CD14-positive monocyte (primary cell): ENCODE results near the gene SLC39A9. TPM values are rescaled to one million over a fixed set of nuclear protein-coding genes. Genes with fewer than 3 reads are reported as not detected.

Source experiments
- DNase-seq, 3 donors: peaks; one replicate each; pipeline ENCODE4 v3.0.0-alpha.2; 2011 to 2022
- H2AFZ ChIP-seq: 2 replicates; pipeline ENCODE4 v1.6.0; 2012; ENCODE audit warnings: mild to moderate bottlenecking, low read depth, low read length, inconsistent platforms; ENCODE audit not compliant: insufficient read depth, poor library complexity, severe bottlenecking
- H3K27ac ChIP-seq, 2 donors: 1 replicate in 1 of 2; 2 replicates in 1 of 2; pipeline ENCODE4 v1.5.1; 2012 to 2013; ENCODE audit warnings: low read length in 2 of 2, control low read depth in 1 of 2, inconsistent platforms in 1 of 2, low read depth in 1 of 2, mild to moderate bottlenecking in 1 of 2
- H3K27me3 ChIP-seq, 2 donors: one replicate each; pipeline versions ENCODE4 v1.6.0 to v1.6.1; 2011 to 2013; ENCODE audit warnings: low read length in 2 of 2; ENCODE audit not compliant: control insufficient read depth in 2 of 2, insufficient read depth in 2 of 2
- H3K36me3 ChIP-seq, 2 donors: replicated peaks in 1 of 2; 1 replicate in 1 of 2; 2 replicates in 1 of 2; pipeline versions ENCODE4 v1.5.1 to v1.6.1; 2012 to 2013; ENCODE audit warnings: low read length in 2 of 2, control low read depth in 1 of 2, inconsistent platforms in 1 of 2, mild to moderate bottlenecking in 1 of 2; ENCODE audit not compliant: insufficient read depth in 2 of 2, control insufficient read depth in 1 of 2
- H3K4me1 ChIP-seq, 2 donors: 1 replicate in 1 of 2; 2 replicates in 1 of 2; pipeline versions ENCODE4 v1.5.1 to v1.6.1; 2012 to 2013; ENCODE audit warnings: low read length in 2 of 2, control low read depth in 1 of 2, inconsistent platforms in 1 of 2, mild to moderate bottlenecking in 1 of 2, moderate library complexity in 1 of 2; ENCODE audit not compliant: insufficient read depth in 2 of 2, control insufficient read depth in 1 of 2
- H3K4me2 ChIP-seq: replicated peaks from 2 replicates; pipeline ENCODE3; 2012; ENCODE audit warnings: low read length, moderate library complexity, mild to moderate bottlenecking; ENCODE audit not compliant: poor library complexity, severe bottlenecking; ENCODE audit errors: extremely low read depth
- H3K4me3 ChIP-seq, 3 experiments: fragments of 200-600 bp in 1 of 3; sonication (generic) in 1 of 3; replicated peaks in 1 of 3; 1 replicate in 2 of 3; 2 replicates in 1 of 3; pipeline ENCODE4 v1.5.1; 2011 to 2013; ENCODE audit warnings: low read length in 3 of 3, mild to moderate bottlenecking in 3 of 3, control low read depth in 2 of 3, low read depth in 2 of 3, inconsistent platforms in 1 of 3, moderate library complexity in 1 of 3
- H3K79me2 ChIP-seq: 2 replicates; pipeline ENCODE4 v1.6.0; 2012; ENCODE audit warnings: mild to moderate bottlenecking, control low read depth, inconsistent platforms, low read length, moderate library complexity; ENCODE audit not compliant: insufficient read depth
- H3K9ac ChIP-seq: 2 replicates; pipeline ENCODE4 v1.6.0; 2017; ENCODE audit warnings: low read length, mild to moderate bottlenecking; ENCODE audit not compliant: insufficient read depth, poor library complexity, severe bottlenecking
- H3K9me3 ChIP-seq, 2 donors: replicated peaks in 1 of 2; 1 replicate in 1 of 2; 2 replicates in 1 of 2; pipeline versions ENCODE4 v1.5.1 to v1.6.1; 2012 to 2013; ENCODE audit warnings: low read length in 2 of 2, control low read depth in 1 of 2; ENCODE audit not compliant: control insufficient read depth in 1 of 2, insufficient read depth in 1 of 2
- H4K20me1 ChIP-seq: 2 replicates; pipeline ENCODE4 v1.6.0; 2012; ENCODE audit warnings: mild to moderate bottlenecking, low read length, control low read depth, moderate library complexity; ENCODE audit not compliant: insufficient read depth
- H3K27ac Mint-ChIP-seq, 7 donors: one replicate each; pipeline ENCODE4 v1.8.0; 2020; ENCODE audit warnings: mild to moderate bottlenecking in 7 of 7, mixed read lengths in 7 of 7, moderate library complexity in 6 of 7, inconsistent platforms in 2 of 7
- H3K27me3 Mint-ChIP-seq, 3 donors: one replicate each; pipeline ENCODE4 v1.8.0; 2021 to 2022; ENCODE audit warnings: low read depth in 3 of 3, mild to moderate bottlenecking in 3 of 3, mixed read lengths in 3 of 3, moderate library complexity in 3 of 3, inconsistent platforms in 1 of 3
- H3K36me3 Mint-ChIP-seq, 2 donors: one replicate each; pipeline ENCODE4 v1.8.0; 2020; ENCODE audit warnings: mixed read lengths in 2 of 2, inconsistent platforms in 1 of 2, mild to moderate bottlenecking in 1 of 2
- H3K4me1 Mint-ChIP-seq: one replicate; pipeline ENCODE4 v1.8.0; 2020; ENCODE audit warnings: mild to moderate bottlenecking, mixed read lengths
- H3K4me3 Mint-ChIP-seq, 2 donors: one replicate each; pipeline ENCODE4 v1.8.0; 2020; ENCODE audit warnings: mild to moderate bottlenecking in 2 of 2, mixed read lengths in 2 of 2, moderate library complexity in 1 of 2
- H3K9me3 Mint-ChIP-seq, 7 donors: one replicate each; pipeline ENCODE4 v1.8.0; 2020 to 2022; ENCODE audit warnings: mixed read lengths in 7 of 7, mild to moderate bottlenecking in 6 of 7, moderate library complexity in 6 of 7, inconsistent platforms in 2 of 7
- WGBS: methylation state at CpG from one replicate; pipeline ENCODE4 v1.1.5; 2013; ENCODE audit warnings: missing lambda C conversion rate; ENCODE audit not compliant: insufficient coverage; 5-methylcytosine and 5-hydroxymethylcytosine counted together
- intact Hi-C, 2 donors: fragments of 100-400 bp; cut with micrococcal nuclease; formaldehyde crosslinking; loops; one replicate each; pipeline versions ENCODE4 v1.15.0 to v1.15.1; 2023
- polyA plus RNA-seq, 3 donors: library from polyadenylated mRNA; depleted of rRNA in 1 of 3; unstranded in 2 of 3; stranded (reverse) in 1 of 3; fragments of 300-500 nt in 2 of 3; fragments of >200 nt in 1 of 3; fragmentation: Illumina TruSeq in 2 of 3; gene quantifications; 1 replicate in 2 of 3; 2 replicates in 1 of 3; pipeline ENCODE4 v1.2.3, GENCODE V29; 2012 to 2021
- TF ChIP-seq, protein P1 (sequence below): fragments of 200-600 bp; IDR thresholded peaks from one replicate; pipeline ENCODE4 v1.8.0; 2022; ENCODE audit warnings: antibody characterized with exemption, mild to moderate bottlenecking

Gene SLC39A9
- polyA plus RNA-seq, 3 donors, result 28.6 to 44.2 (median 37.6) TPM

DNA sequence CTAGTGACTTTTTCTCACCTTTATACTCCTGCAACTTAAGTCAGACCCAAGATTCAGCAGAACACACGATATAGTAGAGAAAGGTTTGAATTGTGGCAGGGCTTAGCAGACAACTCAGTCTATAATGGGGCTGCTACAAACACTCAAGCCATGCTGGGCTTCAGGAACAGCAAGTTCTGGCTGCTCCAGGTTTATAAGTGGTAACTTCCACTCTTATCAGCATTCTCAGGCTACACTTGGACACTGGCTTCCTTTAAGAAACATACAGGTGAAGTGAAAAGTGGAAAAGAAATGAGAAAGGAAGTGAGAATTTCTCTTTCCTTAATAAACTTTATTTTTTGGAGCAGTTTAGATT is 107.7 kb downstream of the SLC39A9 start:
- H3K9me3 ChIP-seq, result no peaks in the 10 kb centered on the region
- Mint-ChIP-seq H3K4me1 (no peaks in the 10 kb centered on the region), H3K27me3 (peaks cover 13 to 22% (median 20%) of the 10 kb centered on the region in 3 donors), H3K9me3 (no peaks in the 10 kb centered on the region), H3K4me3 (no peak overlapping the region), H3K27ac (no peak overlapping the region), H3K36me3 (no peaks in the 10 kb centered on the region)
- peaks cover 0 to 9% of the 10 kb centered on the region in 2 donors for H3K27me3 ChIP-seq
- H3K4me2 ChIP-seq, result no peak overlapping the region
- H3K4me1 ChIP-seq, result no peaks in the 10 kb centered on the region
- no peaks in the 10 kb centered on the region for H3K36me3 ChIP-seq
- TF ChIP-seq, protein P1, sequence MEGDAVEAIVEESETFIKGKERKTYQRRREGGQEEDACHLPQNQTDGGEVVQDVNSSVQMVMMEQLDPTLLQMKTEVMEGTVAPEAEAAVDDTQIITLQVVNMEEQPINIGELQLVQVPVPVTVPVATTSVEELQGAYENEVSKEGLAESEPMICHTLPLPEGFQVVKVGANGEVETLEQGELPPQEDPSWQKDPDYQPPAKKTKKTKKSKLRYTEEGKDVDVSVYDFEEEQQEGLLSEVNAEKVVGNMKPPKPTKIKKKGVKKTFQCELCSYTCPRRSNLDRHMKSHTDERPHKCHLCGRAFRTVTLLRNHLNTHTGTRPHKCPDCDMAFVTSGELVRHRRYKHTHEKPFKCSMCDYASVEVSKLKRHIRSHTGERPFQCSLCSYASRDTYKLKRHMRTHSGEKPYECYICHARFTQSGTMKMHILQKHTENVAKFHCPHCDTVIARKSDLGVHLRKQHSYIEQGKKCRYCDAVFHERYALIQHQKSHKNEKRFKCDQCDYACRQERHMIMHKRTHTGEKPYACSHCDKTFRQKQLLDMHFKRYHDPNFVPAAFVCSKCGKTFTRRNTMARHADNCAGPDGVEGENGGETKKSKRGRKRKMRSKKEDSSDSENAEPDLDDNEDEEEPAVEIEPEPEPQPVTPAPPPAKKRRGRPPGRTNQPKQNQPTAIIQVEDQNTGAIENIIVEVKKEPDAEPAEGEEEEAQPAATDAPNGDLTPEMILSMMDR, result no peak
- no peak overlapping the region for H3K27ac ChIP-seq
- no peaks in the 10 kb centered on the region for H4K20me1 ChIP-seq
- no CpG with 5 or more reads among the region's 1 CpG for WGBS
- H3K9ac ChIP-seq, result no peak overlapping the region
- no peak overlapping the region for H2AFZ ChIP-seq
- no peaks in the 10 kb centered on the region for H3K79me2 ChIP-seq
- no peak overlapping the region for H3K4me3 ChIP-seq
- intact Hi-C loops, result no loop called here
- DNase-seq, result no peak

Other genes starting within 250 kb of the SLC39A9 start
- 10 to 100 TPM; 22.2 to 55.1 (median 30.6) TPM for gene DCAF5, start 245.6 kb upstream of the SLC39A9 start, polyA plus RNA-seq
- 1 to 10 TPM; 2.3 to 4.0 (median 3.1) TPM for gene EXD2, start 207.2 kb upstream of the SLC39A9 start, polyA plus RNA-seq
- under 1 TPM in 1 of 3 donors, not detected in 2; 0.01 TPM for gene GALNT16, start 138.5 kb upstream of the SLC39A9 start, polyA plus RNA-seq
- 10 to 100 TPM; 63.6 to 67.0 (median 64.3) TPM for gene ERH, start 393 bp upstream of the SLC39A9 start, polyA plus RNA-seq
- gene PLEKHD1, start 86.0 kb downstream of the SLC39A9 start, polyA plus RNA-seq, result under 1 TPM in 1 of 3 donors, not detected in 2; 0.09 TPM
- not detected for gene CCDC177, start 176.2 kb downstream of the SLC39A9 start, polyA plus RNA-seq
- 10 to 100 TPM; 17.3 to 81.8 (median 30.1) TPM for gene SUSD6, start 212.9 kb downstream of the SLC39A9 start, polyA plus RNA-seq